ENCODE data around the gene THADA.

THADA gene

GRCh38 chr2:43453179-43454170 is 142.4 kb downstream of the THADA start:
- no peak for TF ChIP-seq CTCF (IDR thresholded peaks at IDR 0.05)
- Histone ChIP-seq H3K27ac (no peak overlapping the region), H3K79me2 (no peaks in the 10 kb centered on the region), H2AFZ (no peak overlapping the region), H3K27me3 (ENCODE audit: control insufficient read depth, insufficient read depth, low read length) (no peaks in the 10 kb centered on the region), H3K4me1 (peaks cover 14% of the 10 kb centered on the region), H3K4me3 (ENCODE audit: low read depth, low read length) (no peak overlapping the region), H3K9ac (no peak overlapping the region), H3K36me3 (ENCODE audit: control insufficient read depth, insufficient read depth, low read length) (no peaks in the 10 kb centered on the region), H3K4me2 (ENCODE audit: low read length) (no peak overlapping the region), H3K9me3 (ENCODE audit: control insufficient read depth, low read length) (no peaks in the 10 kb centered on the region)

GRCh38 chr2:43452318-43452731 is 143.5 kb downstream of the THADA start:
- Histone ChIP-seq H3K4me2 (ENCODE audit: low read length) (no peak overlapping the region), H3K79me2 (no peaks in the 10 kb centered on the region), H3K4me1 (peaks cover 8% of the 10 kb centered on the region), H2AFZ (no peak overlapping the region), H3K9ac (no peak overlapping the region), H3K9me3 (ENCODE audit: control insufficient read depth, low read length) (no peaks in the 10 kb centered on the region), H3K27ac (no peak overlapping the region), H3K27me3 (ENCODE audit: control insufficient read depth, insufficient read depth, low read length) (no peaks in the 10 kb centered on the region), H3K36me3 (ENCODE audit: control insufficient read depth, insufficient read depth, low read length) (no peaks in the 10 kb centered on the region), H3K4me3 (ENCODE audit: low read depth, low read length) (no peak overlapping the region)
- TF ChIP-seq CTCF (IDR thresholded peaks at IDR 0.05): no peak

- no peak overlapping the region for H3K27ac ChIP-seq
- no peaks in the 10 kb centered on the region for H3K9me3 ChIP-seq (ENCODE audit: control insufficient read depth, low read length)
- TF ChIP-seq CTCF (IDR thresholded peaks at IDR 0.05): no peak
- H3K4me2 ChIP-seq (ENCODE audit: low read length): no peak overlapping the region
- no peaks in the 10 kb centered on the region for H3K79me2 ChIP-seq
- no peaks in the 10 kb centered on the region for H3K27me3 ChIP-seq (ENCODE audit: control insufficient read depth, insufficient read depth, low read length)
- no peaks in the 10 kb centered on the region for H3K36me3 ChIP-seq (ENCODE audit: control insufficient read depth, insufficient read depth, low read length)
- H3K4me3 ChIP-seq (ENCODE audit: low read depth, low read length): no peak overlapping the region
- H2AFZ ChIP-seq: no peak overlapping the region
- no peak overlapping the region for H3K9ac ChIP-seq
- peaks cover 8% of the 10 kb centered on the region for H3K4me1 ChIP-seq
Observed at GRCh38 chr2:43450617-43451016, 145.2 kb downstream of the THADA start.

- H3K4me2 ChIP-seq (ENCODE audit: low read length): no peak overlapping the region
- no peak for TF ChIP-seq CTCF (IDR thresholded peaks at IDR 0.05)
- H3K79me2 ChIP-seq: no peaks in the 10 kb centered on the region
Observed at GRCh38 chr2:43448822-43449110, 147.1 kb downstream of the THADA start.

More at GRCh38 chr2:43448822-43449110, 147.1 kb downstream of the THADA start:
- H3K27me3 ChIP-seq (ENCODE audit: control insufficient read depth, insufficient read depth, low read length): no peaks in the 10 kb centered on the region
- H3K9me3 ChIP-seq (ENCODE audit: control insufficient read depth, low read length): no peaks in the 10 kb centered on the region
- H3K36me3 ChIP-seq (ENCODE audit: control insufficient read depth, insufficient read depth, low read length): no peaks in the 10 kb centered on the region
- no peak overlapping the region for H3K4me3 ChIP-seq (ENCODE audit: low read depth, low read length)
- peaks cover 10% of the 10 kb centered on the region for H3K4me1 ChIP-seq
- H3K9ac ChIP-seq: no peak overlapping the region
- H3K27ac ChIP-seq: no peak overlapping the region
- H2AFZ ChIP-seq: no peak overlapping the region

Measured in parathyroid adenoma (tissue), 2 donors.